Activated CD8-positive, alpha-beta memory T cell treated with anti-CD3 and anti-CD28 coated beads for 1 hour (primary cell): ENCODE results near the gene AREL1.
"Not testable (repeated sequence)": the region's sequence is repeated elsewhere in the genome, so short reads cannot be mapped to it uniquely, and the experiment has no call there.

Experiments used
- DNase-seq, 2 donors: peaks; one replicate each; pipeline ENCODE4 v3.0.0-alpha.2; 2020; ENCODE audit warnings: low read depth in 1 of 2; ENCODE audit errors: extremely low read depth in 1 of 2

The AREL1 gene, protein sequence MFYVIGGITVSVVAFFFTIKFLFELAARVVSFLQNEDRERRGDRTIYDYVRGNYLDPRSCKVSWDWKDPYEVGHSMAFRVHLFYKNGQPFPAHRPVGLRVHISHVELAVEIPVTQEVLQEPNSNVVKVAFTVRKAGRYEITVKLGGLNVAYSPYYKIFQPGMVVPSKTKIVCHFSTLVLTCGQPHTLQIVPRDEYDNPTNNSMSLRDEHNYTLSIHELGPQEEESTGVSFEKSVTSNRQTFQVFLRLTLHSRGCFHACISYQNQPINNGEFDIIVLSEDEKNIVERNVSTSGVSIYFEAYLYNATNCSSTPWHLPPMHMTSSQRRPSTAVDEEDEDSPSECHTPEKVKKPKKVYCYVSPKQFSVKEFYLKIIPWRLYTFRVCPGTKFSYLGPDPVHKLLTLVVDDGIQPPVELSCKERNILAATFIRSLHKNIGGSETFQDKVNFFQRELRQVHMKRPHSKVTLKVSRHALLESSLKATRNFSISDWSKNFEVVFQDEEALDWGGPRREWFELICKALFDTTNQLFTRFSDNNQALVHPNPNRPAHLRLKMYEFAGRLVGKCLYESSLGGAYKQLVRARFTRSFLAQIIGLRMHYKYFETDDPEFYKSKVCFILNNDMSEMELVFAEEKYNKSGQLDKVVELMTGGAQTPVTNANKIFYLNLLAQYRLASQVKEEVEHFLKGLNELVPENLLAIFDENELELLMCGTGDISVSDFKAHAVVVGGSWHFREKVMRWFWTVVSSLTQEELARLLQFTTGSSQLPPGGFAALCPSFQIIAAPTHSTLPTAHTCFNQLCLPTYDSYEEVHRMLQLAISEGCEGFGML

GRCh38 chr14:74712499-74713394 lies at the start of gene AREL1, which contains the start of gene FCF1:
Gene AREL1, minus strand, starts transcription at chr14:74713080. Its CDS starts 27,465 bp downstream, at chr14:74685615.
Gene FCF1, plus strand, starts transcription at chr14:74713144. Its CDS starts 54 bp downstream, at chr14:74713198.
- peak; percentile 33 to 59 for DNase-seq

DNA sequence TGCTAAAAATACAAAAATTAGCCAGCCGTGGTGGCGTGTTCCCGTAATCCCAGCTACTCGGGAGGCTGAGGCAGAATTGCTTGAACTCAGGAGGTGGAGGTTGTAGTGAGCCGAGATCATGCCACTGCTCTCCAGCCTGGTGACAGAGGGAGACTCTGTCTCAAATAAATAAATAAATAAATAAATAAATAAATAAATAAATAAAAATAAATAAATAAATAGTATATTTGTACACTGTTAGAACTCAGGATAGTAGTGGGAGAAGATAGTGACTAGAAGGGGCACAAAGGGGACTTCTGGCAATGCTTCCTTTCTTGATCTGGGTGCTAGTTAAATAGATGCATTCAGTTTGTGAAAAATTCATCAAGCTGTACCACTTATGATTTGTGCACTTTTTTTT lies 45.6 kb upstream of the AREL1 start:
- not testable (repeated sequence) for DNase-seq

GRCh38 chr14:74756326-74756725 lies 43.4 kb upstream of the AREL1 start:
- DNase-seq: no peak

DNA sequence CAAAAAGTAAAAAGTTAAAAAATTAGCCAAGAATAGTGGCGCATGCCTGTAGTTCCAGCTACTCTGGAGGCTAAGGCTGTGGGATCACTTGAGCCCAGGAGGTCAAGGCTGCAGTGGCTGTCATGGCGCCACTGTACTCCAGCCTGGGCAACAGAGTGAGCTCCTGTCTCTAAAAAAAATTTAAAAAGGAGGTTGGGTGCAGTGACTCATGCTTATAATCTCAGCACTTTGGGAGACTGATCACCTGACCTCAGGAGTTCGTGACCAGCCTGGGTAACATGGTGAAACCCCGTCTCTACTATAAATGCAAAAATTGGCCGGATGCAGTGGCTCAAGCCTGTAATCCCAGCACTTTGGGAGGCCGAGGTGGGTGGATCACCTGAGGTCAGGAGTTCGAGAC lies 42.0 kb upstream of the AREL1 start:
- no peak for DNase-seq

DNA sequence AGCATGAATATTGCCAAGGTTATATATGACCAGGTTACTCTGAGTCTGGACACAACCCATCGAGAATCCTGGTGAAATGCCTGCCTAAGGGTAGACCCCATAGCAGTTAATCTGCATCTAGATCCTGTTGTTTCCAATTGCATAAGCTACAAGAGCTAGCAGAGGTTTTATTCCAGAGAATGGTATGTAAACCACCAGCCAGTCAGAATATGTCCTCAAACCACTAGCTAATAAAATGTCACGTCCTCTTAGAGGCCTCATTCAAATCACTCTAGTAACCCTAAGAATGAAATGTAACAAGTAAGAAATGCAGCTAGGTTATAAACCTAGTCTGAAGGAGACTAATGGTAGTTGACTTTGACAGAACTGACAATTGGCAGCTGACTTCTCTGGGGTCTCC lies 41.3 kb upstream of the AREL1 start:
- DNase-seq: no peak

DNA sequence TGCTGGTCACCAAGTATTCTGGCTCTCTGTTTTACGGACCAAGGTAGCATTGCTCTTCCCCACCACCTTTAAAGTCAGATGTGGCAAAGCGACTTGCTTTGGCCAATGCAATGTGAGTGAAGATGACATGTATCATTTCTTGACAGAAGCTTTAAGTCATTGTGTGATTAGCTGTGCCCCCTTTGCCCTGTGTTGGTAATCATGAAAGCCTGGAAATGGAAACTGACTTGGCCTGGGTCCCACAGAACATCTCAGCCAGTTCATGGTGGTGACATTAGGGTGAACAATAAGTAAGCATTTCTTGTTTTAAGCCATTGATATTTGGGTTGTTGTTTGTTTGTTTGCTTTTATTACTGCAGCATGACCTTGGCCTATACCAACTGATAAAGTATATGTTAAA lies 34.4 kb upstream of the AREL1 start:
- DNase-seq: no peak

GRCh38 chr14:74739293-74740030 lies 26.6 kb upstream of the AREL1 start:
- no peak for DNase-seq

DNA sequence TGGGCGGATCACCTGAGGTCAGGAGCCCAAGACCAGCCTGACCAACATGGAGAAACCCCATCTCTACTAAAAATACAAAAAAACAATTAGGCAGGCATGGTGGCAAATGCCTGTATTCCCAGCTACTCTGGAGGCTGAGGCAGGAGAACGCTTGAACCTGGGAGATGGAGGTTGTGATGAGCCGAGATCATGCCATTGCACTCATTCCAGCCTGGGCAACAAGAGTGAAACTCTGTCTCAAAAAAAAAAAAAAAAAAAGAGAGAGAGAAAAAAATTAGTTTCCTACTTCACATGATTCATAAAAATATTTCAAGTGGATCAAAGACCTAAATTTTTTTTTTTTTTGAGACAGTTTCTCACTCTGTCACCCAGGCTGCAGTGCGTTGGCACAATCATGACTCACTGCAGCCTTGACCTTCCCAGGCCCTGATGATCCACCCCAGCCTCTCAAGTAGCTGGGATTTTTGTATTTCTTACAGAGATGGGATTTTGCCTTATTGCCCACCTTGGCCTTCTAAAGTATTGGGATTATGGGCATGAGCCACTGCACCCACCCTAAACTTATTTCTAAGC lies 25.0 kb upstream of the AREL1 start:
- no peak for DNase-seq

GRCh38 chr14:74735125-74735524 lies 22.2 kb upstream of the AREL1 start:
- no peak for DNase-seq

- DNase-seq: no peak
These were observed 20.3 kb upstream of the AREL1 start for GRCh38 chr14:74733221-74733620.

- no peak for DNase-seq
These were observed 19.5 kb upstream of the AREL1 start for GRCh38 chr14:74732387-74732786.

DNA sequence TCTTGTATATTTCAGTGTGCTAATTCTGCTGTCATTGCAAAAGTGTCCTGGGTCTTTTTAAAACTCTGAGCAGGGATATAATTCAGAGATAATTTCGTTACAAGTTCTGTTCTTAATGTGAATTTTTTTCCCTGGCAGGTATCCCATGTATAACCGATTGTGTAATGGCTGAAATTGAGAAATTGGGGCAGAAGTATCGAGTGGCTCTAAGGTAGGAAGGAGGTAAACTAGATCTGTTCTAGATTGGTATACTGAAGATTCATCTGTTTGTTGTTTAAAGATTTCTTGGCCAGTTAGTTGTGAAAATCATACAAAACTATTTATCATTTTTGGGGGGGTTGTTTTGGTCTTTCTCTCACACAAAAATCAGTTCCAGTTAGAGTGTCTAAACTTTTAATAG lies 10.3 kb upstream of the AREL1 start:
- no peak for DNase-seq

DNA sequence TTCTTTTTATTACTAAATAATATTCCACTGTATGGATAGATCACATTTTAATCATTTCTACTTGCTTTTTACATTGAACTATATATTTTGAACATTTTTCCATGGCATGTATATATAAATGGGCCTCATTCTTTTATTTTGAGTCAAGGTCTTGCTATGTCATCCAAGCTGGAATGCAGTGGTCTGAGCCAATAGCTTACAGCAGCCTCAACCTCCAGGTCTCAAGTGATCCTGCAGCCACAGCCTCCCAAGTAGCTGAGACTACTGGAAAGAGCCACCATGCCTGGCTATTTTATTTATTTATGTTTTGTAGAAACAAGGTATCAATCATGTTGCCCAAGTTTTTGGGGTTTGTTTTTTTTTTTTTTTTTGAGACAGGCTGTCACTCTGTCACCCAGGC lies 7.6 kb upstream of the AREL1 start:
- DNase-seq: no peak

- DNase-seq: no peak
These were observed 485 bp upstream of the AREL1 start for GRCh38 chr14:74713395-74713735.

DNA sequence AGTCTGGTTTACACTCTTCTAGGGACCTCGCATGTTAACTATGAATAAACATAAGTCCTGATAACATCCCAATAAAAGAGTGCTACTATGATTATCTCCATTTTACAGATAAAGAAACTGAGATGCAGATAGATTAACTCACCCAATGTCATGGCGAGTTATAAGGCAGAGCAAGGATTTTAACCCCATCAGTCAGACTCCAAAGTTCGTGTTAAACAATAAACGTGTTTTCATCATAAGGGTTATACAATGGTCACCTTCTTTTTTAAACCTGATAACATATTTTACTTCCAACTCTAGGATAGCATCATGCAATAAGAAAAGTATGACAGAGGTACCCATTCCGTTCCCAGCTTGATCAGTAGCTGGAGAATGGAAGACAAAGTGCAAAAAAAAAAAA lies 1.2 kb downstream of the AREL1 start:
- no peak for DNase-seq

- no peak for DNase-seq
These were observed 2.4 kb downstream of the AREL1 start for GRCh38 chr14:74710480-74710879.

GRCh38 chr14:74705613-74706500 lies 7.0 kb downstream of the AREL1 start:
- no peak for DNase-seq

- no peak for DNase-seq
These were observed 8.2 kb downstream of the AREL1 start for GRCh38 chr14:74704656-74705055.

DNA sequence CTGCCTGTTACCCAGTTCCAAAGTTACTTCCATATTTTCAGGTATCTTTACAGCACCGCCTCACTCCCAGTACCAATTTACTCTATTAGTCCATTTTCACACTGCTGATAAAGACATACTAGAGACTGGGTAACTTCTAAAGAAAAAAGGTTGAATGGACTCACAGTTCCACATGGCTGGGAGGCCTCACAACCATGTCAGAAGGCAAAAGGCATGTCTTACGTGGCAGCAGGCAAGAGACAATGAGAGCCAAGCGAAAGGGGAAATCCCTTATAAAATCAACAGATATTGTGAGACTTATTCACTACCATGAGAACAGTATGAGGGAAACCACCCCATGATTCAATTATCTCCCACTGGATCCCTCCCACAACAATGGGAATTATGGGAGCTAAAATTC lies 9.8 kb downstream of the AREL1 start:
- no peak for DNase-seq
